OCI-LY7 (cell line): ENCODE measurements around the gene SRRM2.

Source experiments
- EZH2phosphoT487 ChIP-seq: fragments of 200-600 bp; sonication (generic); IDR thresholded peaks from 2 replicates; pipeline ENCODE4 v1.6.1; 2018; ENCODE audit warnings: low read depth, borderline replicate concordance, mild to moderate bottlenecking, mixed run types, antibody characterized with exemption, low read length, moderate library complexity, mixed read lengths
- TF ChIP-seq, protein P1 (sequence below): fragments of 200-600 bp; sonication (generic); conservative IDR thresholded peaks from 2 replicates; pipeline ENCODE4 v1.5.1; 2014; ENCODE audit warnings: mild to moderate bottlenecking, antibody characterized with exemption, low read length, moderate library complexity, mixed read lengths

DNA sequence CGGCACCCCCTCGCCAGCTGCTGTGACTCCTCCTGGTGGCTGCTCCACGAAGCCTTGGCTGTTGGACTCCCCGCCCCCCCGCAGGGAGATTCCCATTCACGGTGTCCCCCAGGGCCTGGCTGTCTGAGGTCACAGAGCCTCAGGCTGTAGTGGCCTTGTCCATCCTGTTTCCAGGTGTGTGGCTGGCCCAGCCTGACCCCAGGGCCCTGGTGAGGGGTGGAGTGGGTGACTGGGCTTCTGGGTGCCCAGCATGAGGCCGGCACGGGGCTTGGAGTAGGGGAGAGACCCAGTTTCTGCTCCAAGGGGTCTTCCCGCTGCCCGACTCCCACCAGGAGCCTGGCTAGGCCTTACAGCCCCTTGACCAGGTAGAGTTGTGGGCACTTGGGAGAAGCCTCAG, 42.9 kb upstream of the SRRM2 start:
- TF ChIP-seq EZH2phosphoT487, result no peak
- TF ChIP-seq, protein P1, sequence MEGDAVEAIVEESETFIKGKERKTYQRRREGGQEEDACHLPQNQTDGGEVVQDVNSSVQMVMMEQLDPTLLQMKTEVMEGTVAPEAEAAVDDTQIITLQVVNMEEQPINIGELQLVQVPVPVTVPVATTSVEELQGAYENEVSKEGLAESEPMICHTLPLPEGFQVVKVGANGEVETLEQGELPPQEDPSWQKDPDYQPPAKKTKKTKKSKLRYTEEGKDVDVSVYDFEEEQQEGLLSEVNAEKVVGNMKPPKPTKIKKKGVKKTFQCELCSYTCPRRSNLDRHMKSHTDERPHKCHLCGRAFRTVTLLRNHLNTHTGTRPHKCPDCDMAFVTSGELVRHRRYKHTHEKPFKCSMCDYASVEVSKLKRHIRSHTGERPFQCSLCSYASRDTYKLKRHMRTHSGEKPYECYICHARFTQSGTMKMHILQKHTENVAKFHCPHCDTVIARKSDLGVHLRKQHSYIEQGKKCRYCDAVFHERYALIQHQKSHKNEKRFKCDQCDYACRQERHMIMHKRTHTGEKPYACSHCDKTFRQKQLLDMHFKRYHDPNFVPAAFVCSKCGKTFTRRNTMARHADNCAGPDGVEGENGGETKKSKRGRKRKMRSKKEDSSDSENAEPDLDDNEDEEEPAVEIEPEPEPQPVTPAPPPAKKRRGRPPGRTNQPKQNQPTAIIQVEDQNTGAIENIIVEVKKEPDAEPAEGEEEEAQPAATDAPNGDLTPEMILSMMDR, result no peak
